Caco-2 (cell line): ENCODE data around the gene SLC38A5. TPM values are rescaled to one million over a fixed set of nuclear protein-coding genes. Genes with fewer than 3 reads are reported as not detected.

Experiments used
- BruUV-seq: library from RNA; stranded (reverse); fragments of 400-500 nt; replicated peaks from 2 replicates; lab custom pipeline; 2021; lab: Mats Ljungman, UMichigan
- CTCF ChIA-PET: fragments of 300-600 bp; sonication (Branson Sonifier 250); formaldehyde crosslinking; loops from one replicate; lab custom pipeline; 2022; ENCODE audit warnings: antibody characterized with exemption; lab: Charles Lee
- POLR2A ChIA-PET: fragments of 300-600 bp; sonication (Branson Sonifier 250); formaldehyde crosslinking; loops from one replicate; lab custom pipeline; 2022; ENCODE audit warnings: antibody characterized with exemption; lab: Charles Lee
- DNase-seq, 2 experiments: peaks; one replicate each; pipeline versions ENCODE4 v3.0.0 to v3.0.0-alpha.2; 2020 to 2022
- H3K27me3 ChIP-seq: replicated peaks from 2 replicates; pipeline ENCODE4 v1.6.0; 2011; ENCODE audit warnings: low read length; ENCODE audit not compliant: control insufficient read depth, insufficient read depth
- H3K36me3 ChIP-seq: 2 replicates; pipeline ENCODE4 v1.5.1; 2011; ENCODE audit warnings: low read length; ENCODE audit not compliant: control insufficient read depth, insufficient read depth
- H3K4me1 ChIP-seq: fragments of 250-450 bp; sonication (Bioruptor Pico); 2 replicates; pipeline ENCODE4 v1.5.1; 2020; ENCODE audit warnings: mild to moderate bottlenecking
- H3K4me3 ChIP-seq: 2 replicates; pipeline ENCODE4 v1.5.1; 2011; ENCODE audit warnings: low read depth, mild to moderate bottlenecking, control low read depth, low read length
- H3K9me3 ChIP-seq: fragments of 250-450 bp; sonication (Bioruptor Pico); 2 replicates; pipeline ENCODE4 v1.5.1; 2020; ENCODE audit warnings: mild to moderate bottlenecking, moderate library complexity
- H3K27ac Mint-ChIP-seq: one replicate; pipeline ENCODE4 v1.8.0; 2022; ENCODE audit warnings: mixed read lengths; ENCODE audit not compliant: unreplicated experiment
- H3K27me3 Mint-ChIP-seq: one replicate; pipeline ENCODE4 v1.8.0; 2022; ENCODE audit warnings: mixed read lengths; ENCODE audit not compliant: insufficient read depth, unreplicated experiment
- H3K36me3 Mint-ChIP-seq: one replicate; pipeline ENCODE4 v1.8.0; 2022; ENCODE audit warnings: mild to moderate bottlenecking, mixed read lengths; ENCODE audit not compliant: insufficient read depth, unreplicated experiment
- H3K4me1 Mint-ChIP-seq: one replicate; pipeline ENCODE4 v1.8.0; 2022; ENCODE audit warnings: low read depth, mixed read lengths; ENCODE audit not compliant: unreplicated experiment
- H3K4me3 Mint-ChIP-seq: one replicate; pipeline ENCODE4 v1.8.0; 2022; ENCODE audit warnings: mild to moderate bottlenecking, moderate library complexity, mixed read lengths; ENCODE audit not compliant: unreplicated experiment
- H3K9me3 Mint-ChIP-seq: one replicate; pipeline ENCODE4 v1.8.0; 2022; ENCODE audit warnings: mixed read lengths; ENCODE audit not compliant: unreplicated experiment
- intact Hi-C: fragments of 100-400 bp; cut with micrococcal nuclease; formaldehyde crosslinking; loops from one replicate; pipeline ENCODE4 v1.10.0; 2022; ENCODE audit not compliant: unreplicated experiment
- total RNA-seq: library from RNA; stranded (reverse); gene quantifications from 2 replicates; pipeline ENCODE4 v1.2.3, GENCODE V29; 2022
- TF ChIP-seq, protein P1 (sequence below), 2 experiments: fragments of 200-600 bp in 1 of 2; IDR thresholded peaks; 1 replicate in 1 of 2; 2 replicates in 1 of 2; pipeline versions ENCODE4 v1.5.1 to v1.8.0; 2011 to 2022; ENCODE audit warnings: antibody characterized with exemption in 1 of 2, control low read depth in 1 of 2, inconsistent platforms in 1 of 2, low read depth in 1 of 2, low read length in 1 of 2, mild to moderate bottlenecking in 1 of 2, moderate library complexity in 1 of 2; ENCODE audit not compliant: insufficient read depth in 1 of 2, severe bottlenecking in 1 of 2, unreplicated experiment in 1 of 2

Gene SLC38A5
- total RNA-seq, 1 experiment from 2014 or later, result 0.95 TPM

DNA sequence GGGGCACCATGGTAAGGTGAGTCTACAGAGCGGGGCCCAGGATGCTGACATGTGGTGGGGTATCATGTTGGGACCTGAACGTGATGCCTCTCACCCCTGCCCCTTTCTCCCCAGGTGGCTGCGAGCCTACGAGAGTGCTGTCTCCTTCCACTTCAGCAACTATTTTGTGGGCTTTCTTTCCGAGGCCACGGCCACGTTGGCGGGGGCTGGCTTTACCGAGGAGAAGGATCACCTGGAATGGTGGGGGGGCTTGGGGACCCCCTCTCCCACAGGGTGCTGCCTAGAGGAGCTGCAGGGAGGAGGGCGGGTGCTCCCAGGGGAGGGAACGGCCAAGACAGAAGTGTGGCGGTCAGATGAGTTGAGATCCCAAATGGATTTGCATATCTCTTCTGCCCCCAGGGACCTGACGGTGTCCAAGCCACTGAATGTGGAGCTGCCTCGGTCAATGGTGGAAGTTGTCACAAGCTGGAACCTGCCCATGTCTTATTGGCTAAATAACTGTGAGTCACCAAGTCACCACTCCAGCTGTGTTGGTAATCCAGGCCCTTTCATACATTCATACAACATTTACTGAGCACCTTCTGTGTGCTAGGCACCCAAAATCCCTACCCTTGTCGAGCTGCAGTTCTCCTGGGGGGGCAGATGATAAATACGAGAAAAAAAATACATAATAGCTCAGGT, 44.2 kb upstream of the SLC38A5 start:
- CTCF ChIA-PET, result no interaction called here
- Histone ChIP-seq H3K27me3 (no peaks in the 10 kb centered on the region), H3K9me3 (no peaks in the 10 kb centered on the region), H3K36me3 (no peaks in the 10 kb centered on the region), H3K4me3 (no peak overlapping the region), H3K4me1 (no peaks in the 10 kb centered on the region)
- no peak for DNase-seq
- intact Hi-C loops, result no loop called here
- Mint-ChIP-seq H3K4me3 (no peak overlapping the region), H3K27me3 (no peaks in the 10 kb centered on the region), H3K36me3 (peaks cover 7% of the 10 kb centered on the region), H3K9me3 (no peaks in the 10 kb centered on the region), H3K27ac (no peak overlapping the region), H3K4me1 (no peaks in the 10 kb centered on the region)
- BruUV-seq, result no TSS peak
- POLR2A ChIA-PET, result no interaction called here
- TF ChIP-seq, protein P1, sequence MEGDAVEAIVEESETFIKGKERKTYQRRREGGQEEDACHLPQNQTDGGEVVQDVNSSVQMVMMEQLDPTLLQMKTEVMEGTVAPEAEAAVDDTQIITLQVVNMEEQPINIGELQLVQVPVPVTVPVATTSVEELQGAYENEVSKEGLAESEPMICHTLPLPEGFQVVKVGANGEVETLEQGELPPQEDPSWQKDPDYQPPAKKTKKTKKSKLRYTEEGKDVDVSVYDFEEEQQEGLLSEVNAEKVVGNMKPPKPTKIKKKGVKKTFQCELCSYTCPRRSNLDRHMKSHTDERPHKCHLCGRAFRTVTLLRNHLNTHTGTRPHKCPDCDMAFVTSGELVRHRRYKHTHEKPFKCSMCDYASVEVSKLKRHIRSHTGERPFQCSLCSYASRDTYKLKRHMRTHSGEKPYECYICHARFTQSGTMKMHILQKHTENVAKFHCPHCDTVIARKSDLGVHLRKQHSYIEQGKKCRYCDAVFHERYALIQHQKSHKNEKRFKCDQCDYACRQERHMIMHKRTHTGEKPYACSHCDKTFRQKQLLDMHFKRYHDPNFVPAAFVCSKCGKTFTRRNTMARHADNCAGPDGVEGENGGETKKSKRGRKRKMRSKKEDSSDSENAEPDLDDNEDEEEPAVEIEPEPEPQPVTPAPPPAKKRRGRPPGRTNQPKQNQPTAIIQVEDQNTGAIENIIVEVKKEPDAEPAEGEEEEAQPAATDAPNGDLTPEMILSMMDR (IDR thresholded peaks at IDR 0.05; ENCODE audit: insufficient read depth in 1 of 2, low read depth in 1 of 2, low read length in 1 of 2, severe bottlenecking in 1 of 2, unreplicated experiment in 1 of 2), result no peak

DNA sequence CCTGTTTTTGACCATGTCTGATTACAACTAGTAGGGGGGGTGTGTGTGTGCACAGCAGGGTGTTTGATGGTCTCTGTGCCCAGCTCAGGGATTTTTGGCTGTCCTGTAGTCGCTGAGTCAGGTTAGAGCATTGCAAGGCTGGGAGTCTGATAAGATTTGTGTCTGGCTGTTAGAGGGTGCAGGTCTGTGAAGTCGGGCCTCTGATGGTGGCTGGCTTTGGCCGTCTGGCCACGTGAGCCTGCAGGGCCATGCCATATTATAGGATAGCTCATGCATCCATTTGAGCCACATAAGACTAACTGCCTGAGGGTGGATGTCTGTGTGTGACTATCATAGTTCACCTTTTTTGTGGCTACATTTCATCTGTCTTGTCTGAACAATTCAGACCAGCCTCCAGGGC, 43.6 kb upstream of the SLC38A5 start:
- Mint-ChIP-seq H3K36me3 (peaks cover 9% of the 10 kb centered on the region), H3K4me3 (no peak overlapping the region), H3K27ac (no peak overlapping the region), H3K9me3 (no peaks in the 10 kb centered on the region), H3K27me3 (no peaks in the 10 kb centered on the region), H3K4me1 (no peaks in the 10 kb centered on the region)
- intact Hi-C loops, result no loop called here
- TF ChIP-seq, protein P1 (IDR thresholded peaks at IDR 0.05; ENCODE audit: insufficient read depth in 1 of 2, low read depth in 1 of 2, low read length in 1 of 2, severe bottlenecking in 1 of 2, unreplicated experiment in 1 of 2), result no peak
- DNase-seq, result no peak
- Histone ChIP-seq H3K9me3 (no peaks in the 10 kb centered on the region), H3K36me3 (no peaks in the 10 kb centered on the region), H3K4me1 (no peaks in the 10 kb centered on the region), H3K4me3 (no peak overlapping the region), H3K27me3 (no peaks in the 10 kb centered on the region)
- CTCF ChIA-PET, result no interaction called here
- no TSS peak for BruUV-seq
- POLR2A ChIA-PET, result no interaction called here

DNA sequence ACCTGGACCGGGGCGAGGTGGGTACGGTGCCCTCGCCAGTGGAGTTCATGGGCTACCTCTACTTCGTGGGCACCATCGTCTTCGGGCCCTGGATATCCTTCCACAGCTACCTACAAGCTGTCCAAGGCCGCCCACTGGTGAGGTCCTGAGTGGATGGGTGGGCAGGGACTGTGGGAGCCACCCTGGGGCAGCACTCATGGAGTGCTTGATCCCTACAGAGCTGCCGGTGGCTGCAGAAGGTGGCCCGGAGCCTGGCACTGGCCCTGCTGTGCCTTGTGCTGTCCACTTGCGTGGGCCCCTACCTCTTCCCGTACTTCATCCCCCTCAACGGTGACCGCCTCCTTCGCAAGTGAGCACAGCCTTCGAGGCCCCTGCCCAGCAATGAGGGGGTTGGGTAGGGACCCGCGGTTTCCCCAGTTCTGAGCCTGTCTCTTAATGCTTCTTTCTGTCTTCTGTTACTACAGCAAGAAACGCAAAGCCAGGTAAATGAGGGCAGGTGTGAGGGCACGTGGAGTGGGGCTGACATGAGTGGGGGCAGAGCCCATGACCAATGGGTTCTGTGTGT, 42.4 kb upstream of the SLC38A5 start:
- H3K9me3 ChIP-seq, result no peaks in the 10 kb centered on the region
- no peak for DNase-seq
- ChIA-PET POLR2A (no interaction called here), CTCF (no interaction called here)
- H3K4me1 ChIP-seq, result no peaks in the 10 kb centered on the region
- no peaks in the 10 kb centered on the region for H3K36me3 ChIP-seq
- H3K4me3 ChIP-seq, result no peak overlapping the region
- H3K27ac Mint-ChIP-seq, result peak overlapping the region; percentile 16
- no peaks in the 10 kb centered on the region for H3K9me3 Mint-ChIP-seq
- H3K27me3 Mint-ChIP-seq, result no peaks in the 10 kb centered on the region
- H3K27me3 ChIP-seq, result no peaks in the 10 kb centered on the region
- intact Hi-C loops, result no loop called here
- no TSS peak for BruUV-seq
- no peaks in the 10 kb centered on the region for H3K4me1 Mint-ChIP-seq
- H3K36me3 Mint-ChIP-seq, result peaks cover 9% of the 10 kb centered on the region
- TF ChIP-seq, protein P1 (IDR thresholded peaks at IDR 0.05; ENCODE audit: insufficient read depth in 1 of 2, low read depth in 1 of 2, low read length in 1 of 2, severe bottlenecking in 1 of 2, unreplicated experiment in 1 of 2), result no peak
- H3K4me3 Mint-ChIP-seq, result no peak overlapping the region
